ENCODE data around the gene RASSF5. TPM values are rescaled to one million over a fixed set of nuclear protein-coding genes. Genes with fewer than 3 reads are reported as not detected.

RASSF5 gene, protein sequence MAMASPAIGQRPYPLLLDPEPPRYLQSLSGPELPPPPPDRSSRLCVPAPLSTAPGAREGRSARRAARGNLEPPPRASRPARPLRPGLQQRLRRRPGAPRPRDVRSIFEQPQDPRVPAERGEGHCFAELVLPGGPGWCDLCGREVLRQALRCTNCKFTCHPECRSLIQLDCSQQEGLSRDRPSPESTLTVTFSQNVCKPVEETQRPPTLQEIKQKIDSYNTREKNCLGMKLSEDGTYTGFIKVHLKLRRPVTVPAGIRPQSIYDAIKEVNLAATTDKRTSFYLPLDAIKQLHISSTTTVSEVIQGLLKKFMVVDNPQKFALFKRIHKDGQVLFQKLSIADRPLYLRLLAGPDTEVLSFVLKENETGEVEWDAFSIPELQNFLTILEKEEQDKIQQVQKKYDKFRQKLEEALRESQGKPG
- total RNA-seq (2021) (12.4 and 17.6 TPM in 2 replicates), Bru-seq, nascent RNA (percentile 55 among the genes with signal in this experiment), BruChase-seq, experiment 1, labeled RNA remaining after a 2-hour chase (percentile 59 among the genes with signal in this experiment), BruChase-seq, experiment 2, labeled RNA remaining after a 6-hour chase (percentile 61 among the genes with signal in this experiment)
- long read RNA-seq, transcript RASSF5-202 (6 exons, 2,064 nt) = major isoform, 14 of 19 reads
- long read RNA-seq, partial matches to known transcripts = 0 of 19 reads
- long read RNA-seq, other reads (novel, unspliced or antisense) = 4 of 19 reads

GRCh38 chr1:206507284-206508129 is at the start of gene RASSF5:
Gene RASSF5, plus strand, starts transcription at chr1:206507531. Its CDS starts 72 bp downstream, at chr1:206507603.
- DNase-seq = peak; percentile 57 to 89
- ChIA-PET POLR2A (ENCODE audit: unreplicated experiment) (interaction anchor here (0.6 to 0.7 kb wide), 6 partner anchors 13 to 420 kb away, joined by 3 to 6 read pairs (median 5); no protein-coding TSS in a partner anchor), CTCF (interaction anchor here (0.5 to 0.7 kb wide), 3 partner anchors 51 to 182 kb away, joined by 3 to 6 read pairs (median 3); no protein-coding TSS in a partner anchor)
- Histone ChIP-seq H3K4me3 (peak within 1 kb of the TSS; percentile 69), H3F3A (ENCODE audit: insufficient read depth, low read depth) (peaks cover 28% of the 10 kb centered on the region), H3K79me2 (ENCODE audit: low read depth) (peaks cover 8% of the 10 kb centered on the region), H3K4me1 (replicated peaks; ENCODE audit: insufficient read depth) (peaks cover 64% of the 10 kb centered on the region), H3K27ac (no peak within 1 kb of the TSS), H3K4me2 (peak within 1 kb of the TSS; percentile 80), H2AFZ (peak within 1 kb of the TSS; percentile 73; the same call in 1 of the 2 replicates), H3K9me2 (ENCODE audit: insufficient read depth) (no peaks in the 10 kb centered on the region), H3K27me3 (ENCODE audit: insufficient read depth, low read depth) (no peaks in the 10 kb centered on the region), H3K9me3 (ENCODE audit: insufficient read depth, low read depth) (no peaks in the 10 kb centered on the region), H4K20me1 (ENCODE audit: insufficient read depth) (no peaks in the 10 kb centered on the region), H3K36me3 (ENCODE audit: low read depth) (no peaks in the 10 kb centered on the region)
- BruUV-seq (replicated peaks) = no TSS peak
- no peak for TF ChIP-seq EZH2 (IDR thresholded peaks at IDR 0.05; ENCODE audit: low read depth)
- no peak for TF ChIP-seq CTCF (conservative IDR thresholded peaks at IDR 0.05)
- intact Hi-C loops (cut with micrococcal nuclease; ENCODE audit: unreplicated experiment) = no loop called here

GRCh38 chr1:206459703-206460102 is 47.6 kb upstream of the RASSF5 start:
- ChIA-PET POLR2A (ENCODE audit: unreplicated experiment) (no interaction called here), CTCF (interaction anchor here (0.7 kb wide), 1 partner anchor 85 kb away, joined by 5 read pairs; no protein-coding TSS in a partner anchor)
- intact Hi-C loops (cut with micrococcal nuclease; ENCODE audit: unreplicated experiment) = no loop called here
- Histone ChIP-seq H3K4me2 (no peak overlapping the region), H3K27ac (no peak overlapping the region), H3K79me2 (ENCODE audit: low read depth) (no peaks in the 10 kb centered on the region), H2AFZ (no peak overlapping the region), H3K4me3 (no peak overlapping the region), H3K4me1 (replicated peaks; ENCODE audit: insufficient read depth) (no peaks in the 10 kb centered on the region), H4K20me1 (ENCODE audit: insufficient read depth) (no peaks in the 10 kb centered on the region; the same call in 1 of the 2 replicates), H3K27me3 (ENCODE audit: insufficient read depth, low read depth) (no peaks in the 10 kb centered on the region), H3K9me2 (ENCODE audit: insufficient read depth) (no peaks in the 10 kb centered on the region), H3K9me3 (ENCODE audit: insufficient read depth, low read depth) (no peaks in the 10 kb centered on the region), H3K36me3 (ENCODE audit: low read depth) (peaks cover 15% of the 10 kb centered on the region; the same call in 1 of the 2 replicates), H3F3A (ENCODE audit: insufficient read depth, low read depth) (peaks cover 5% of the 10 kb centered on the region; the same call in 1 of the 2 replicates)
- no TSS peak for BruUV-seq (replicated peaks)
- TF ChIP-seq EZH2 (IDR thresholded peaks at IDR 0.05; ENCODE audit: low read depth) (no peak), CTCF (conservative IDR thresholded peaks at IDR 0.05) (no peak)
- no peak for DNase-seq

Measured in PC-9 (cell line).